GM19395 (cell line): ENCODE results near the gene AJM1.

Experiments used
- ATAC-seq: cut with Tn5 transposase; IDR thresholded peaks from one replicate; pipeline ENCODE4 v1.9.1; 2021; ENCODE audit warnings: mild to moderate bottlenecking, moderate library complexity; ENCODE audit not compliant: unreplicated experiment

AJM1 gene

DNA sequence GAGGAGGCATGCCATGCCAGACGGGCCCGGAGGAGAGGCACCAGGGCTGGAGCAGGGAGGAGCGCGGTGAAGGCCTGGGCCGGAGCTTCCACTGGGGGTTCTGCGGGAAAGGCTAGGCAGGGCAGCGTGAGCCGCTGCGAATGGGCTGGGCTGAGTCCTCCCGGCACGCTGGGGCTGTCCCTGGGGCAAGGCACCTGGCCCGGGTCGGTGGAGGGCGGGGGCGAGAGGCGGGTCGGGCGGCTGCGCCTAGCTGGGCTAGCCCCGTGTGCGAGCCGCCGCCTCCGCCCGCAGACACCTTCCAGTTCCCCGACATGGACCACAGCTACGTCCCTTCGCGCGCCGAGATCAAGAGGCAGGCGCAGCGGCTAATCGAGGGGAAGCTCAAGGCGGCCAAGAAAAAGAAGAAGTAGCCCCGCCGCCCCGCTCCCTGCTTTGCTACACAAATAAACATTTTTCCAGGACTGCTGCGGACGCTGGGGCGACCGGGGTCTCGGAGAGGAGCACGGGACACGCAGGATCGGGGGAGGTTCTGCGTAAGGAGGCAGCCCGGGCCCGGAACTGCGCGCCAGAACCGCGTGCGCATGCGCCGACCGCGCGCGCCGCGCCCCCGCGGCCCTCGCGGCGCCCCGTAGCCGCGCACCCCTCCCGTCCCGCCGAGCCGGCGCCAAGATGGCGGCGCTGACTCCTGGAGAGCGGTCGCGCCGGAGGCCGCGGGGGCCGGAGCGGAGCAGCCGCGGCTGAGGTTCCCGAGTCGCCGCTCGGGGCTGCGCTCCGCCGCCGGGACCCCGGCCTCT, 34.8 kb upstream of the AJM1 start, which contains the start of gene RABL6:
RABL6 (plus strand) TSS at position 668 of the 794 bp plus-strand sequence. CDS start 249 bp downstream, outside the sequence.
- ATAC-seq: peak; percentile 77

DNA sequence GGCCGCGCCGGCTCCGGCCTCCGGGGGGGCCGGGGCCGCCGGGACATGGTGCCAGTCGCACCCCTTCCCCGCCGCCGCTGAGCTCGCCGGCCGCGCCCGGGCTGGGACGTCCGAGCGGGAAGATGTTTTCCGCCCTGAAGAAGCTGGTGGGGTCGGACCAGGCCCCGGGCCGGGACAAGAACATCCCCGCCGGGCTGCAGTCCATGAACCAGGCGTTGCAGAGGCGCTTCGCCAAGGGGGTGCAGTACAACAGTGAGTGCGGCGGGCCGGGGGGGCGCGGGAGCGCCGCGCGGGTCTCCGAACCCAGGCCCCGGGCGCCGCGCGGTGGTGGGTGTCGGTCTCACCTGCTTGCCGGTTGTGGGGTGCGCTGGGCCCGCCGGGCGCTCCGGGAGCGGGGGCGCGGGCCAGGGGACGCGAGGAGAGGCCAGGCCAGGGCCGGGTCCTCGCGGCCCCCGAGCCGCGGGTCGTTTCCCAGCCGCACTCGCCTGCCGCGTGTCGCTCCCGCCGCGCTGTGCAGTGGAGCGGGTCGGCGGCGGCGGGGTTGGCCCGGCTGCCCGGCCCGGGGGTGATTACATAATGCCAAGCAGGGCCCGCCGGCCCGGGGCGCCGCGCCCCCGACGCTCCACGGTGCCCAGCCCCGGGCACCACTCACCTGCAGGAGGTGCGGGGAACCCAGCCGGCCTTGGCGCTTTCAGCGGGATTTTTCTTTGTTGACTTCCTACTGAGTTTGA, 34.0 kb upstream of the AJM1 start:
- peak; percentile 37 for ATAC-seq

DNA sequence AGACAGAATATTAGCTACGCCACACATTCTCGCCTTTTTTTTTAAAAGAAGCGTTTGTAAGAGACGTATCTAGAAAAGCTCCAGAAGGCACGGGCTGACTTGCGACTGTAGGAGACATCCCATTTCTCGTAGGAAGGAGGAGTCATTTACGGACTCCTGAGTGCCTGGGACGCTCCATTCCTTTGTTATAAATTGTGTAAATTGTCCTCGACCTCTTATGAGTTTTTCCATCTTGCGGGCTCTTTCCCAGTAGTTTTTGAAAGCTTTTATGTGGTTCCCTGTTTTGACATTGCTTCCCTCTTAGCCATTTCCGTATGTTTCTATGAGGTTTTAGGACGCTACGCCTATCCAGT, 33.5 kb upstream of the AJM1 start:
- no peak for ATAC-seq

DNA sequence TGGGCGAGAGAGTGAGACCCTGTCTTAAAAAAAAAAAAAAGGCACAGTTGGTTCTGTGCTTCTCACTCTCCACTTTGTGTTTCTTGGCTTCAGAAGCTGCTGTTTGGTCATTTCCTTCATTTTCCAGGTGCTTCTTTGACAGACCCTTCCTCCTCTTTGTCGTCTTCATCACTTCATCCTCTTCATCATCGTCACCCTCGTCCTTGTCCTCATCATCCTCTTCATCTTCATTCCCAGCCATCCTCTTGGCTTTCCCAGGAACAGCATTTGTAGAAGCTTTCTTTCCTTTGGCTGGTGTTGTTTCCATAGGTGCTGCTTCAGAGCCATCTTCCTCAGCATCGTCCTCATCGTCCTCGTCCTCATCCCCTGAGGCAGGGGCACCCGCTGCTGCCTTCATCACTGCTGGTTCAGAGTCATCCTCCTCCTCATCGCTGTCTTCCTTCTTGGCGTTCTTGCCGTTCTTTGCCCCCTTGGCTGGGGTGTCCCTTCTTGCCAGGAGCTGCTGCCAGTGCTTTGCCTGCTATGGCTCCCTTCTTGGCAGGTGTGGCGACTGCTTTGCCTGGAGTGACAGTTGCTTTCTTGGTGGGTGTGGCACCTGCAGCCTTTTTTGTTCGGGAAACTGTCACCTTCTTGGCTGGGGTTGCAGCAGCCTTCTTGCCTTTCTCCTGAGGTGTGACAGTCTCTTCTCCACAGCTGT, 27.4 kb upstream of the AJM1 start:
- ATAC-seq: no peak

DNA sequence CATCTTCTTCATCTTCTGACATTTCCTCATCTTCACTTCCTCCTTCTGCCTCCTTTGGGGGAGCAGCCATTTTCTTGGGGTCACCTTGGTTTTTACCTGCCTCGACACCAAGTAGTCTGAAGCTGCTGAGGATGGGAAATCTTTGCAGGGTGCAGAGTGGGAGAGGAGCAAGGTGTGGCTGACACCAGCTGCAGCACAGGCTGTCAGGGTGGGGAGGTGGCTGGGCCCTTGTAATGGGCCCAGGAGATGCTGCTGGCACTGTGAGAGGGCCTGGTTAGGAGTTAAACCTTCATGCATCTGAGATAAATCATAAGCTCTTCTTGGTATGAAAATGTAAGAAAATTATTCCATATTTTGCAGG, 26.9 kb upstream of the AJM1 start:
- ATAC-seq: no peak

DNA sequence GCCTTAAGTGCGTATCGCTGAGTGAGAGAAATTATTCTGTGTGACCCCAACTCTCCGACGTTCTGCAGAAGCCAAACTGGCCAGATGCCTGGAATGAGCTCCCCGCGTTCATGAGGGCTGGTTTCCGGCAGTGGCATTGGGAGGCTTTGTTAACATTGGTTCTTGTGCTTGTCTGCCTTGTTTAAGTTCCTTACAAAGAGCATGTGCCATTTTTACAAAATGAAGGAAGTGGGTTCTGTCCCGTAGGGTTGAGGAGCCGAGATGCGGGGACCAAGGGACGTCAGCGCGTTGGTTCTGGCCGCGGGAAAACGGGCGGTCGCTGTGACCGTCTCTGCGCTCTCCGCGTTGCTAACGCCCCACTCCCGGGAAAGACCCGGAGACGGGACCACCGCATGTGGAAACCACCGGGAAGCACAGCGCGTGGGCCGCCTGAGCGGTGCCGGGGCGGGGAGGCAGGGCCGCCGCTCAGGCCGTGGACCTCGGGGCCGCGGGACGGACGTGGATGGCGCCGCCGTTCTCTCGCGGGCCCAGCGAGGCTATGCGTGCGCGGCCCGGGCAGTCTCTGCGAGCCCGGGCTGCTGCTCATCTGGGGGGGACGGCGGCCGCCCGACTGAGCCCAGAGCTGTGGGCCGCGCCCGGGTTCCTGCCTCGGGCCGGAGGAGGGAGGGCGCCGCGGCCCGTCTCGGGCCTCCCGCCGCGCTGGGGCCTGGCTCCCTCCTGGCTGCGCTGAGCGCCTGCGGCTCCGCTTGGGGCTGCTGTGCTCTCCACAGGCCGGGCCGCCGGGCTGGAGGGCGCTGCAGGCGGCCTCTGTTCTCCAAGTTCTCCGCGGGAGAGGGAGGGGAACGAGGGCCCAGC, 21.1 kb upstream of the AJM1 start:
- ATAC-seq: no peak

DNA sequence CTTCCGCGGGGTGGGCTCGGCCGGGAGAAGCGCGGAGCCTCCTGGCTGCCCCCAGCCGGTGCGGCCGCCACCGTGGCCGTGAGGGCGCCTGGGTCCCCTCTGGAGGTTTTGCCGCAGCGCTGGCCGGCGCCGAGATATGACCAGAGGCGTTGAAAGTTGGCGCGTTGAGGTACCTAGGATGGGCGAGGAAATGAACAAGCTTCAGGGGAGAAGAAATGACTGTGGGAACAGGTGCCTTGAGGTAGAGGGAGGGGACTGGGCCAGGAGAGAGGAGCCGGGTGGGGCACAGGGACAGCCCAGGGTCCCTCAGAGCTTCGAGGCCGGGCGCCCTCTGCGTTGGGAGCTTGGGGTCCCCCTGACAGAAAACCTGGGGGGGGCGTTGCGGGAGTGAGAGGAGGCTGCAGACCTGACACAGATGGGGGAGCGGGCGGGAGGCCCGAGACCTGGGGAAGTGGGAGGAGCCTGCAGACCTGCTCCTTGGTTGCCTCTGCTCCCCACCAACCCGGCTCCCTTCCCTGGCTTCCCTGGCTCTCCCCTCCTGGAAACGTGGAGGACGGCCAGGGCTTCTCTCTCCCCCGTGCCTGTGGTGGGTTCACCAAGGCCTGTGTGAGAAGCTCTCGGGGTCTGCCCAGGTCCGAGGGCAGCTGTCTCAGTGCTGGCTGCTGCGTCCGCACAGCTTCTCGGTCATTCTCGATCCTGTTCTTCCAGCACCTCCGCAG, 20.3 kb upstream of the AJM1 start:
- no peak for ATAC-seq

DNA sequence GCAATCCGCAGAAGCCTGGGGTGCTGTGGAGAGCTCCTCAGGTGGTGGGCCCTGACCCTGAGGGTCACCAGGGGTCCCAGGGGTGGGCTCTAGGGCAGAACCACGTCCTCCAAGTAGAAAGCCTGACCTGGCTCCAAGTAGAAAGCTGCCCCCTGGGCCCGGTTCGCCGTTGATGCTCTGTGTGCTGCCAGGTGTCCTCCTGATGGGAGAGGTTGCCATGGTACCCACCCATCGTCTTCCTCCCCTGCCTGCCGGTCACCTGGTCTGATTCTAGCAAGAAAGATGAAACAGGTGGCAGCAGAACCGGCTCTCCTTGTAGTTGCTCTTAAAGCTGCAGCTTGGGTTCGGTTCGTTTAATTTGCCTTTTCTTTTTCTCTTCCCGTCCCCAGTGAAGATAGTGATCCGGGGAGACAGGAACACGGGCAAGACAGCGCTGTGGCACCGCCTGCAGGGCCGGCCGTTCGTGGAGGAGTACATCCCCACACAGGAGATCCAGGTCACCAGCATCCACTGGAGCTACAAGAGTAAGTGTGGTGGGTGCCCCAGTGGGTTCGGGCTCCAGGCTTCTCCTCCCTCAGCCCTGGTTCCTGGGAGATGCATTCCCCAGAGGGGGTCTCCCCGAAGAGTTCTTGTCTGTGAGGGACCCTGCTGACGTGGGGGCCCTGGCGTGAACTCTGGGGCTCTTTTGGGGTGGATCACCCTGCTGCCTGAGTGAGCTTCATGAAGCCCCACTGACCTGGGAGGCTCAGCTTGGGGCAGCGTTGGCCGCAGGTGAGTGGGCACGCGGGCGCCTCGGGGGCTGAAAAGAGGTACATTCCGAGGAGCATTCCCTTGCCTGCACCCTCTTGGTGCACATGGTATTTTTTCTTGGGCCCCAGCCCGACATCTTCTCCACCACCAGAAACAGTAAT, 18.9 kb upstream of the AJM1 start:
- no peak for ATAC-seq

DNA sequence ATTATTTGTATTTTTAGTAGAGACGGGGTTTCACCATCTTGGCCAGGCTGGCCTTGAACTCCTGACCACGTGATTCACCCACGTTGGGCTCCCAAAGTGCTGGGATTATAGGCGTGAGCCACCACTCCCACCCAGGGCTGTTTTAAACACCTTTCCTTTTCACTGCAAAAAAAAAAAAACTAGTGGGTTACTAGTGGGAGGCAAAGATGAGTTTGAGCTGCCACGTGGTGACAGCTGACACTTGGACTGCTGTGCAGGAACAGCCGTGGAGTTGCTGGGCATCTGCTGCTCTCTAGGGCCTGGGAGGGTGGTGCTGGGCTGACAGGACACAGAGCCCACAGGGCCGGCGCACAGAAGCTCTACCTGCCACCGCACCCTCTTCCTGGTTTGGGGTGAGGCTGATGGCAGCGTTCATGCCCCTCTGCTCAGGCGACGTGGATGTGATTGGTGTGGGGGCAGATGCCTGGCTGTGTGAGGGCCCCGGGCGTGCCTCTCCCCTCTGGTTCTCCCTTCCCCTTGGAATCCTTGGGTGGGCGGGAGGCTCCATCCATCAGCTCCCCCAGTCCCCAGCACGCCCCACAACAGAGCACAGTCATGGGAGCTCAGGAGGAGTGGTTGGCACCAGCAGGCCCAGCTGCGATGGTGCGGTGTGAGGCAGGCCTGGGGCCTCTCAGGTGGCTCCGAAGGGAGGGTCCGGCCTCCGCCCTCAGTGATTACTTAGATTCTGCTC, 17.6 kb upstream of the AJM1 start:
- ATAC-seq: no peak

DNA sequence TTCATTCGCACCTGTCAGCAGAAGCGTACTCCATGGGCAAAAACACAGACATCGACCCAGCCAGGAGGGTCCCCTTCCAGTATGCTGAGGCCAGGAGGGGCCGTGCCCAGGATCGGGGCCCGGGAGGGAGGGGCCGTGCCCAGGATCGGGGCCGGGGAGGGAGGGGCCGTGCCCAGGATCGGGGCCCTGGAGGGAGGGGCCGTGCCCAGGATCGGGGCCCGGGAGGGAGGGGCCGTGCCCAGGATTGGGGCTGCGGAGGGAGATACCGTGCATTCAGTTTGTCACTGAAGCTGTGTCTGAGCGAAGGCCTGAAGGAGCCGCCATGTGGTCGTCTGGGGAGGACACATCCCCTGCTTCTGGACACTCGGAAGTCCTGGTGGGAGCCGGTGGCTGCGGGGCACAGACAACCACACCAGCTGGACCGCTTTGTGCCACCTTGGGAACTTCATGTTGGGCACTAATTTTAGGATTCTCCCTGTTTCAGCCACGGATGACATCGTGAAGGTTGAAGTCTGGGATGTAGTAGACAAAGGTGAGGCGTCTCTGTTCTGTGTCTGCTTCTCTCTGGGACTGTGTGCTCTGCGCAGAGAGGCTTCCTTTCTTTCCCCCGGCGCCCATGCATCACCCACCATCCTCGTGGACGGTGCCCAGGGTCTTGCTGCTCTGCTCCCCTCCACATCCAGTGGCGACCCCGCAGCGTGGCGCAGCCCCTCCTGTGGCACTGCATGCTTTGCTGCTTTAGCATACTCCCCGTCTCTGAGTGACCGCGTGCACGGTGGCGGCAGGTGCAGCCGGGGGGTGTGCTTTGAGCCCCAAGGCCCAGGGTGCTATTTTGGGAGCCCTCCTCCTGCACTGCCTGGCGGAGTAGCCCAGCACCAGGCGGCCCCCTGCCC, 16.7 kb upstream of the AJM1 start:
- ATAC-seq: no peak

DNA sequence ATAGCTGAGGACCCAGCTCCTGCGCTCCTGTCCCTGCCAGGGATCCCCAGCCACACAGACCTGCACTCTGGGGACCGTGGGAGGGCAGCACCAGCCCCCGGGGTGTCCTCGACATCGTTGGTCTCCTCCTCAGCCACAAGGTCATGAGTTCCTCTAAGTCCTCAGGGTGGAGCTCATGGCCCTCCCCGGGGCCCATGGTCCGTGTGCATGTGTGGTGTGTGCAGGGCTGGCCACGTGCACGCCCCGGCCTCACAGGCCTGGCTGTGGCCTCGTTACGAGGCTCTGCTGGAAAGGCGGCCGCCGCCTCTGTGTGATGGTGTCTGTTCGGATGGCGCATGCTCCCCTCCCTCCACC, 16.1 kb upstream of the AJM1 start:
- no peak for ATAC-seq

DNA sequence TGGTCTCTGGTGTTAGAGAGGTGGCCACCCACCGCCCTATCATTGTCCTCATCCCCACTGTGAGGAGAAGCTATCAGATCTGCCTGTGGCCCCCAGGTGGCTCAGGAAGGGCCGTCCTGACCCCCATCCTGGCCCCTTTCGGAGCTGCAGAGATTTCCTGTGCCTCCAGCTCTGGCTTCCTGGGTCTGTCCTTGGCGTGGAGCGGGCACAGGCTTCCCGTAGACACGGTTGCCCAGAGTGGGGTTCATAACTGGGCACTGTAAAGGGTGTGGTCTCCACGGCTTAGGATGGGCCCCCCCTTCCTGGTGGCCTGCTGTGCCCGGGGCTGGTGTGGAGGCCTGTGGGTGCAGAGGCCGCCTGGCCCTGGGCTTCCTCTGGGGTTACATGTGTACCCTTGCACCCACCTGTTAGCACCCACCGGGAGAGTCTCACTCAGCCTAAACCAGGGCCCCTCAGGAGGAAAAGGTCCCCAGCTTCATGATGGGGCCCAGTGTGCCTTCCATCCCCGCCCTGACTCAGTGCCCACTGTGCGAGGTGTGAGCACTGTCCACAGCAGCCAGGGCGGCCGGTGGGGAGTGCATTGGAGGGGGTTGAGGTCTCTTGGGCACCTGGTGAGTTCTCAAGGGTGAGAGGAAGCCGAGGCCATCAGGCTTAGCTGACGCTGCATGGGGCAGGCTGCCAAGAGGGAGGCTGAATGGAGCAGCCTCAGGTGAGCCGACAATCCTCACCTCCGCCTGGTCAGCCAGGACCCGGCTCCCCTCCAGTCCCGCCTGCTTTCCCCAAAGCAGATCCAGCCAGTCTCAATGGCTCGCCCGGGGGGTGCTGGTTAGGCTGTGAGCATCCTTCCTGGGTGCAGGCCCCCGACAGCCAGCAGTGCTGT, 15.3 kb upstream of the AJM1 start:
- ATAC-seq: no peak

DNA sequence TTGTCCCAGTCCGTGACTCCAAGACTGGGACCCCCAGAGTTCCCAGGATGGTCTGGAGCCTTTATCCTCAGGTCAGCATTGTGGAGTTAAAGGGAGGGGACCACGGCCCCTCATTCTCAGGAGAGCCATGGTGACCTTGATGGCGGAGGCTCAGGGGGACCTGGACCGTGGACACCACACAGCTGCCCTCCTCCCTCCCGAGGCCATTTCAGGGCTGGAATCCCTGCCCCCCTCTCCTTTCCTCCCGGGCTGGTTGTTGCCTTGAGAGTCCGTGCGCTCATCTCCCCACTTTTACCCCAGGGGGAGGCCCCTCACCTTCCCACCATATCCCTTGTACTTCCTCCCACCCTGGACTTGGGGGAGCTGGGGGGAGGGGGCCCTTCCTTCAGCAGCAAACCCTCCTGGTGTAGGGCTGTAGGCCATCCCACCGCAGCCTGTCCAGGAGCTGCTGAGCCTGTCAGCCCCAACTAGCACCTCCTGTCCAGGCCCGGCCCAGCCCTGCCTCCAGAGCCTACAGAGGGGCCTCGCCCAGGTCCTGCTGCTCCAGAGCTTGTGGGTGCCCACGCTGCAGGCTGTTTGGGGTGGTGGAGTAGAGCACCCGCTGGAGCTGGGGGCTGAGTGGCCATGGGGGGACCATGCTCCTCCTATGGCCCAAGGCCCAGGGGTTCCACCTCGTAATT, 14.3 kb upstream of the AJM1 start:
- no peak for ATAC-seq

DNA sequence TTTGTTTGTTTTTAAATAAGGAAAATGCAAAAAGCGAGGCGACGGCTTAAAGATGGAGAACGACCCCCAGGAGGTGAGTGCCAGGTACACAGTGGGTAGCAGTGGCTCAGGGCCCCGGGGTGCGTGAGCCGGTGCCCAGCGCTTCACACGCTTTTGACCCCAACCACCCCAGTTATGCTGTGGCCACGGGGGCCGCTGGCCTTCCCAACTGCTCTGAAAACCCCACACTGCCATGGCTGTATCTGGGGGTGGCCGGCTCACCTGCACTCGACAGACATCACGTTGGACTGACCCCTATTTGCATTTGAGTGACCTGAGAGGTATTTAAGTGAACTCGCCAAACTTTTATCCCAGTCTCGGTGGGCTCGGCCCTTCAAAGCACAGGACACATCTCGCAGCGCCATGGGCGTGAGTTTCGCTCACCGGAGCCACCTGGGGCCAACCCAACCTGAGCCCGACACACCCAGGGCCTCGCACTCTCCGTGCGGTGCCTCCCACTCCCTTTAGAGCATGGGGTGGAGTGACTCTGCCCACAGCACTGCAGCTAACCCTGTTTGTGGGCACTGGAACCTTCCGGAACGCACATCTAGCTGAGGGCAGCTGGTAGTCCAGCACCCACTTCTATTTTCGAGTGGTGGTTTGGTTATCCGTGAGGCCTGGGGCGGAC, 13.7 kb upstream of the AJM1 start:
- no peak for ATAC-seq

DNA sequence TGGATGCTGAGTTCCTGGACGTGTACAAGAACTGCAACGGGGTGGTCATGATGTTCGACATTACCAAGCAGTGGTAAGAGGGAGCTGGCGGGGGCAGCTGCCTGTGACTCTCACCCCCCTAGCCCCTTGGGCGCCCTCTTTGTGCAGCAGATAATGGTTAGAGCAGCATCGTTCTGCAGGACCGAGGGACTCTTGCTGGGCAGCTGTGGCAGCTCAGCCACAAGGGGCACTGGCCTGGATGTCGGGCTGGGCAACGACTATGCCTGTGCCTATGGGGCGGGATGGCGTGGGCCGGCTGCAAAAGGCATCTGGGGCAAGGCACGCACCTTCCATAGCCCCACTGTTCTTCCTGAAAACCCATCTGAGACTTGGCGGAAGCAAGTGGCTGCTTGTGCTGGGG, 12.9 kb upstream of the AJM1 start:
- ATAC-seq: no peak
